H1 (cell line): Measurements from ENCODE around the gene SPTAN1. TPM values are rescaled to one million over a fixed set of nuclear protein-coding genes. Genes with fewer than 3 reads are reported as not detected.

Experiments
- CHD1 ChIP-seq: IDR thresholded peaks from 2 replicates; pipeline ENCODE4 v1.6.1; 2012; ENCODE audit warnings: low read depth, low read length, improper control_type of control experiment
- CHD2 ChIP-seq: IDR thresholded peaks from 2 replicates; pipeline ENCODE4 v1.6.1; 2012; ENCODE audit warnings: low read length, improper control_type of control experiment
- FOSL1 ChIP-seq: IDR thresholded peaks from 2 replicates; pipeline ENCODE4 v1.6.1; 2011; ENCODE audit warnings: mild to moderate bottlenecking, low read depth, low read length, moderate library complexity; ENCODE audit not compliant: insufficient read depth
- GABPA ChIP-seq: IDR thresholded peaks from 2 replicates; pipeline ENCODE4 v1.6.1; 2011; ENCODE audit warnings: mild to moderate bottlenecking, low read length, moderate library complexity, borderline replicate concordance; ENCODE audit not compliant: insufficient read depth
- HDAC2 ChIP-seq, 2 experiments: fragments of 300-600 bp in 1 of 2; sonication (generic) in 1 of 2; IDR thresholded peaks; 2 replicates each; pipeline ENCODE4 v1.6.1; 2011 to 2012; ENCODE audit warnings: low read depth in 2 of 2, low read length in 2 of 2, mild to moderate bottlenecking in 2 of 2, moderate library complexity in 2 of 2, borderline replicate concordance in 1 of 2, inconsistent platforms in 1 of 2
- JUND ChIP-seq: IDR thresholded peaks from 2 replicates; pipeline ENCODE4 v1.6.1; 2011; ENCODE audit warnings: mild to moderate bottlenecking, improper control_type of control experiment, low read length
- KDM4A ChIP-seq: IDR thresholded peaks from one replicate; pipeline ENCODE4 v1.7.1; 2012; ENCODE audit warnings: low read depth, mild to moderate bottlenecking, moderate library complexity, low read length, inconsistent platforms; ENCODE audit not compliant: severe bottlenecking
- MAFK ChIP-seq: IDR thresholded peaks from 2 replicates; pipeline ENCODE4 v1.6.1; 2012; ENCODE audit warnings: low read depth, mild to moderate bottlenecking, improper control_type of control experiment, low read length
- POLR2A ChIP-seq, 2 experiments: IDR thresholded peaks; 1 replicate in 1 of 2; 2 replicates in 1 of 2; pipeline ENCODE4 v1.6.1; 2011; ENCODE audit warnings: low read depth in 2 of 2, low read length in 2 of 2, mild to moderate bottlenecking in 2 of 2; ENCODE audit errors: control extremely low read depth in 1 of 2
- POLR2AphosphoS5 ChIP-seq: IDR thresholded peaks from 2 replicates; pipeline ENCODE4 v1.6.1; 2011; ENCODE audit warnings: low read depth, low read length
- RAD21 ChIP-seq, 2 experiments: IDR thresholded peaks in 1 of 2; conservative IDR thresholded peaks in 1 of 2; 2 replicates each; pipeline ENCODE4 v1.6.1; 2011; ENCODE audit warnings: low read depth in 2 of 2, low read length in 2 of 2, improper control_type of control experiment in 1 of 2, inconsistent platforms in 1 of 2, mild to moderate bottlenecking in 1 of 2, moderate library complexity in 1 of 2
- RXRA ChIP-seq: IDR thresholded peaks from 2 replicates; pipeline ENCODE4 v1.6.1; 2011; ENCODE audit warnings: low read depth, mild to moderate bottlenecking, low read length, moderate library complexity; ENCODE audit not compliant: insufficient read depth
- SAP30 ChIP-seq: fragments of 300-600 bp; sonication (generic); IDR thresholded peaks from 2 replicates; pipeline ENCODE4 v1.7.1; 2012; ENCODE audit warnings: low read length, moderate library complexity, mild to moderate bottlenecking, inconsistent platforms; ENCODE audit not compliant: insufficient read depth, insufficient replicate concordance
- SIRT6 ChIP-seq: IDR thresholded peaks from one replicate; pipeline ENCODE4 v1.7.1; 2012; ENCODE audit warnings: low read length, inconsistent platforms
- SP4 ChIP-seq: IDR thresholded peaks from 2 replicates; pipeline ENCODE4 v1.6.1; 2012; ENCODE audit warnings: low read length, inconsistent platforms
- TBP ChIP-seq: IDR thresholded peaks from 2 replicates; pipeline ENCODE4 v1.6.1; 2011; ENCODE audit warnings: low read depth, low read length, improper control_type of control experiment
- TCF12 ChIP-seq: IDR thresholded peaks from 2 replicates; pipeline ENCODE4 v1.6.1; 2011; ENCODE audit warnings: low read depth, mild to moderate bottlenecking, low read length
- TEAD4 ChIP-seq: IDR thresholded peaks from 2 replicates; pipeline ENCODE4 v1.6.1; 2012; ENCODE audit warnings: low read depth, low read length, inconsistent platforms, mixed read lengths
- ZNF274 ChIP-seq: IDR thresholded peaks from 2 replicates; pipeline ENCODE4 v1.7.0; 2012; ENCODE audit warnings: low read length, borderline replicate concordance; ENCODE audit errors: extremely low read depth
- polyA plus RNA-seq, 7 experiments: library from polyadenylated mRNA; depleted of rRNA in 3 of 7; stranded (reverse) in 5 of 7; unstranded in 2 of 7; fragments of >200 nt in 5 of 7; fragments of 200-250 nt in 2 of 7; gene quantifications; 1 replicate in 5 of 7; 2 replicates in 1 of 7; 4 replicates in 1 of 7; pipeline versions ENCODE4 v1.2.1 to v1.2.3, GENCODE V29; 2011 to 2013; ENCODE audit warnings: missing spikeins in 2 of 7, mixed read lengths in 2 of 7
- total RNA-seq: library from RNA; stranded (reverse); fragmentation: NEBNext Ultra II Directional; extraction: Animal tissue kit (Norgen Biotek cat#: 25700); gene quantifications from 2 replicates; pipeline ENCODE4 v1.2.1, GENCODE V29; 2021
- TF ChIP-seq, protein P1 (sequence below): IDR thresholded peaks from 2 replicates; pipeline ENCODE4 v1.6.1; 2012; ENCODE audit warnings: inconsistent platforms
- TF ChIP-seq, protein P2 (sequence below): IDR thresholded peaks from 2 replicates; pipeline ENCODE4 v1.6.1; 2011; ENCODE audit warnings: low read depth, mild to moderate bottlenecking, low read length; ENCODE audit not compliant: insufficient read depth
- TF ChIP-seq, protein P3 (sequence below): IDR thresholded peaks from 2 replicates; pipeline ENCODE4 v1.6.1; 2012; ENCODE audit warnings: inconsistent platforms

Gene SPTAN1
- total and polyA plus RNA-seq, 2 of the 8 experiments (the other 6 are each of a cell fraction or from before 2014, with no cell fraction given) = 182 to 216 TPM

DNA sequence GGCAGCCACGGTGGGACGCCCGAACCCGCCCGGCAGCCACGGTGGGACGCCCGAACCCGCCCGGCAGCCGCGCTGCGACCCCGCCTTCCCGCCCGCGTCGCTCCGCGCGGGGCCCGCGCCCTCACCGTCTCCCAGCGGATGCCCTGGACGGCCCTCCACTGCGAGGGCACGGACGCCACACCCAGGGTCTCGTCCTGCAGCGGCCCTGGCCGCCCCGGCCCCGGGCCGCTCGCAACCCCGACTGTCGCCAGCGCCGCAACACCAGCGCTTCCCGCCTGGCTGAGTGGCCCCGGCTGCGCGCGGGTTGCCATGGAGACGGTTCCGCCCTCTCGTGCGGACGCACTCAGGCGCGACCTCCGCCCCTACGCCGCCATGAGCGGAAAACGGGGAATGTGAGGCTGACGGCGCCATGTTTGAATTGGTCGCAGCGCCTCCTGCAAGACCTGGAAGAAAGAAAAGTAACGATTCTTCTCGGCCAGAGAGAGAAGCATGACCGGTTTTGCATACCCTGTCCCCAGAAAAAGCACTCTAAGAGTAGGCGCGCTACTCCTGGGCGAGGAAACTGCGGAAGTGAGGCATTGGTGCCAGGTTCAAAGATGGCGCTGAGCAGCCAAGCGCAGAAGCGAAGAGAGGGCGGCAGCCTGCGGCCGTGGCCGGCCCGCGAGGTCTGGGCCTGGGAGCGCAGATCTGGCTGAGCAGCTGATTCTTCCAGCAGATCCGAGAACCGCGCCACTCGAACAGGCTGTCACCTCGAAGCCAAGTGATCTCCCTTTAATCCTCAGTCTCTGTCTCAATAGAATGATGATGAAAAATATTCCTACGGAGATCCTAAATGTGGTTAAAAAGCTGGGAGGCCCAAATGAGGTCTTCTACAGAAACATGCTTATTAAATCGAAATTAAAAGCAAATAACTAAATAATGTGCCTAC lies 104.3 kb downstream of the SPTAN1 start, which contains the start of gene DYNC2I2 (continued):
- TF ChIP-seq TEAD4 = peak; percentile 96
- TF ChIP-seq SP4 = no peak; the same call in 1 of the 2 replicates
- peak; percentile 43; the same call in 1 of the 2 replicates for TF ChIP-seq POLR2AphosphoS5
- TF ChIP-seq, protein P1, sequence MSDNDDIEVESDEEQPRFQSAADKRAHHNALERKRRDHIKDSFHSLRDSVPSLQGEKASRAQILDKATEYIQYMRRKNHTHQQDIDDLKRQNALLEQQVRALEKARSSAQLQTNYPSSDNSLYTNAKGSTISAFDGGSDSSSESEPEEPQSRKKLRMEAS = peak; percentile 82
- no peak for TF ChIP-seq FOSL1
- TF ChIP-seq POLR2A (IDR thresholded peaks at IDR 0.05; ENCODE audit: control extremely low read depth in 1 of 2, low read depth in 2 of 2, low read length in 2 of 2) = peak; percentile 82 to 87
- TF ChIP-seq, protein P2, sequence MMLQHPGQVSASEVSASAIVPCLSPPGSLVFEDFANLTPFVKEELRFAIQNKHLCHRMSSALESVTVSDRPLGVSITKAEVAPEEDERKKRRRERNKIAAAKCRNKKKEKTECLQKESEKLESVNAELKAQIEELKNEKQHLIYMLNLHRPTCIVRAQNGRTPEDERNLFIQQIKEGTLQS = no peak
- TF ChIP-seq SAP30 = peak; percentile 83
- TF ChIP-seq ZNF274 = no peak
- peak; percentile 75 for TF ChIP-seq TBP
- no peak for TF ChIP-seq GABPA
- TF ChIP-seq MAFK = no peak
- TF ChIP-seq, protein P3, sequence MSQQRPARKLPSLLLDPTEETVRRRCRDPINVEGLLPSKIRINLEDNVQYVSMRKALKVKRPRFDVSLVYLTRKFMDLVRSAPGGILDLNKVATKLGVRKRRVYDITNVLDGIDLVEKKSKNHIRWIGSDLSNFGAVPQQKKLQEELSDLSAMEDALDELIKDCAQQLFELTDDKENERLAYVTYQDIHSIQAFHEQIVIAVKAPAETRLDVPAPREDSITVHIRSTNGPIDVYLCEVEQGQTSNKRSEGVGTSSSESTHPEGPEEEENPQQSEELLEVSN = peak; percentile 78
- no peak; a peak in 1 of 4 replicates for TF ChIP-seq HDAC2 (IDR thresholded peaks at IDR 0.05; ENCODE audit: borderline replicate concordance in 1 of 2, low read depth in 2 of 2, low read length in 2 of 2)
- TF ChIP-seq CHD1 = no peak
- TF ChIP-seq RXRA = no peak
- TF ChIP-seq CHD2 = no peak
- TF ChIP-seq TCF12 = no peak
- peak; percentile 77 for TF ChIP-seq KDM4A
- no peak for TF ChIP-seq JUND
- TF ChIP-seq SIRT6 = no peak
- TF ChIP-seq RAD21 (IDR thresholded peaks at IDR 0.05 in 1 of 2, conservative IDR thresholded peaks at IDR 0.05 in 1 of 2; ENCODE audit: low read depth in 2 of 2, low read length in 2 of 2) = peak in 1 of 2 experiments; percentile 17; a peak in 1 of 4 replicates
